ENCODE data around the gene ELMO3. TPM values are rescaled to one million over a fixed set of nuclear protein-coding genes. Genes with fewer than 3 reads are reported as not detected.

Gene ELMO3
- total and polyA plus RNA-seq, 2 of the 13 experiments (the other 11 are each of a cell fraction or from before 2014, with no cell fraction given): 2.6 to 4.0 TPM

GRCh38 chr16:67246081-67246755 lies 47.3 kb downstream of the ELMO3 start (continued):
- TF ChIP-seq ZNF280B (CRISPR knock-in tag; IDR thresholded peaks at IDR 0.05; ENCODE audit: borderline replicate concordance) (peak; percentile 91), TFAP4 (IDR thresholded peaks at IDR 0.05; ENCODE audit: borderline replicate concordance, low read depth) (peak; percentile 99), ZNF576 (CRISPR knock-in tag; IDR thresholded peaks at IDR 0.05) (peak; percentile 89; the same call in 1 of the 2 replicates), MEF2D (CRISPR knock-in tag; IDR thresholded peaks at IDR 0.05) (peak; percentile 91), SKIL (CRISPR knock-in tag; IDR thresholded peaks at IDR 0.05; ENCODE audit: borderline replicate concordance) (peak; percentile 73), ZNF574 (CRISPR knock-in tag; IDR thresholded peaks at IDR 0.05) (peak; percentile 92), CBX1 (IDR thresholded peaks at IDR 0.05; ENCODE audit: low read depth) (no peak), IKZF5 (CRISPR knock-in tag; IDR thresholded peaks at IDR 0.05) (peak; percentile 87; the same call in 1 of the 2 replicates), NCOA5 (CRISPR knock-in tag; IDR thresholded peaks at IDR 0.05) (no peak), BORCS8-MEF2B (CRISPR knock-in tag; IDR thresholded peaks at IDR 0.05) (peak; percentile 94), SIN3B (IDR thresholded peaks at IDR 0.05; ENCODE audit: low read length) (peak; percentile 56; the same call in 1 of the 2 replicates), ZBTB8A (CRISPR knock-in tag; IDR thresholded peaks at IDR 0.05; ENCODE audit: borderline replicate concordance, low read depth) (no peak), ZBTB43 (CRISPR knock-in tag; conservative IDR thresholded peaks at IDR 0.05) (peak; percentile 58; the same call in 1 of the 2 replicates), ELK4 (CRISPR knock-in tag; IDR thresholded peaks at IDR 0.05; ENCODE audit: borderline replicate concordance) (no peak)

All from HepG2 (cell line).